ENCODE data around the gene SMIM34.
"Not testable (repeated sequence)": the region's sequence is repeated elsewhere in the genome, so short reads cannot be mapped to it uniquely, and the experiment has no call there.

Gene SMIM34, protein sequence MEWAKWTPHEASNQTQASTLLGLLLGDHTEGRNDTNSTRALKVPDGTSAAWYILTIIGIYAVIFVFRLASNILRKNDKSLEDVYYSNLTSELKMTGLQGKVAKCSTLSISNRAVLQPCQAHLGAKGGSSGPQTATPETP

DNA sequence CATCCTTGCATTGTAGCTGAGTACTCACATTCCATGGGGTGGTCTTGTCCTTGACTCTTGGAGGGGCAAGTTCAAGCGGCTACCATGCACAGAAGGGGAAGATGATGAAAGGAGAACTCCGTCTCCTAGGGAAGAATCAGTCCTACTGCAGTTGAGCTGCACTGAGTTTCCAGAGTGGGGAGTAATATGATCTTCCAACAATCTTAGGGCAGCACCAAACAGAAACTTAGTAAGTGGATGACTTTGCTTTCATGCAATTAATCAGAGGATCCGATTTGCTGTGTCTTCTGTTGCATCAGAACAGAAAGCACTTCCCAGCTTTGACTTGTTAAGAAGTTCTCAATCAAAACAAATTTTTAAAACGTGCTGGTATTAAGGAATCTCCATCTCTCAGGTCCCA is at the start of gene SMIM34:
TSS of gene SMIM34 (minus strand) at position 147 of the 400 bp plus-strand sequence. CDS start at position 35, 112 bp downstream.
- not testable (repeated sequence) for DNase-seq (ENCODE audit: low spot score)

DNA sequence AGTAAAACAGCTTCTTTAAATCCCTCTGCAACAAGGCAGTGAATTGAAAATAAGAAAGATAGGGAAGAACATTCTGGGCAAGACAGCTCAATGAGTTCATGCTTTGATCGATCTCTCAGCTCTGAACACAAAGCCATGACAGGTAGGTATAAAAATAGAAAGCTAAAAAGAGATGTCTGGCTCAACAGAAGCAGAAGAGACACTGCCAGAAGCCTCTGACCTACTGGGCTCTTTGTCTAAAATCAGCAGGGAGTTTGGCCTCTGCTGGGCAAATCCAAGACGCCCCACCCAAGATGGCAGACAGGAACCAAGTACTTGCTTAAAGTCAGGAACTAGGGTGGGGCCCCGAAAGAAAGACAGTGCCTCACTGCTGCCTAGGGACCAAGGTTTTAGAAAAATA is 43.6 kb upstream of the SMIM34 start:
- not testable (repeated sequence) for DNase-seq (ENCODE audit: low spot score)

DNA sequence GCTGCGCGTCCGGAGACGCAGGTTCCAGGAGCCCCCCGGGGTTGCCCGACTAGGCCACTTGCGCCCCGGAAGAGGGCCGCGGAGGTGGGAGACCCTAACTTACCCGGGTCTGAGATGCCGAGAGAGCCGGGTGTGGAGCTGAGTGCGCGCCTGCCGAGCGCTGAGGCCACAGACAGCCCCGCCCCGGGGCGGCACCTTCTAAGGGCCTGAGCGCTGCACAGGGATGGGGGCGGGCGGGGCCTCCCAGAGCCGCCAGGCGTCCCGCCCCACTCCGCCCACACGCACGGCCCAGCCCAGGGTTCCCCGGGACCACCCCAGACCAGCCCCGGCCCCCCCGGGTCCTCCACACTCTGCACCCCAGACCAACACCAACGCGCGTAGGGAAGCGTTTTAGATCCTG is 35.7 kb upstream of the SMIM34 start:
- not testable (repeated sequence) for DNase-seq (ENCODE audit: low spot score)

DNA sequence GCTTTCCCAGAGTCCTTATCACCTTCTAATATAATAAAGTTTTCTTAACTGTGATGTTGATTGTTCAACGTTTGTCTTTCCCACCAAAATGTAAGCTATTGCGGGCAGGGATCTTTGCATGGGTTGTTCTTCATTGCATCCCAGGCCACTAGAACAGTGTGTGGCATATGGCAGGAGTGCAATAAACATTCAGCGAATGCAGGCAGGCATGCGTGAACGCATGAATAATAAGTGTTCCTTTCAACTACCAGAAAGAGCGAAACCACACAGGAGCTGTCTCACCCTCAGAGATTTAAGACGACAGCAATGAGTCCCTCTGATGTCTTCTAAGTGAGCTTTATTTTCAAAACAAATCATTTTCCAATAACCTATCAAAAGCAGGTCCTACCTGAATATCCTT is 34.5 kb upstream of the SMIM34 start:
- DNase-seq (ENCODE audit: low spot score): not testable (repeated sequence)

DNA sequence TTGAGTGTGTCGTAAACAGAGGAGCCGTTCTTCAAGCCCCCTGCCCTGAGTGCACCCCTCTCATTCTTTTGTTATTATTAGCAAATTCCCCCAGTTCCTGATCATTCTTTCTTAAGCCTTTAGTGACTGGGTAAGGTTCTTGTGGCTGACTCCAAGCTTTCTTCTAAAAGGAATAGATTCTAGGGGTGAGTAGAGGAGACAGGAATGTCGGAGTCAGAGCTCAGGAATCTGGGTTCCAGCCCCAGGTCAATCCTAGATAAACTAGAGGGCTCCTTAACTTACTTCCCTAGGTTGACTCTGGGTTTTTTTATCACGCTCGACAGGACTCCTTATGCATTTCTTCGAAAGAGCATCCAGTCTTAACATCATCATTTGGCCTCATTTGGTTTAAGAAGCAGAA is 32.4 kb upstream of the SMIM34 start:
- DNase-seq (ENCODE audit: low spot score): not testable (repeated sequence)

DNA sequence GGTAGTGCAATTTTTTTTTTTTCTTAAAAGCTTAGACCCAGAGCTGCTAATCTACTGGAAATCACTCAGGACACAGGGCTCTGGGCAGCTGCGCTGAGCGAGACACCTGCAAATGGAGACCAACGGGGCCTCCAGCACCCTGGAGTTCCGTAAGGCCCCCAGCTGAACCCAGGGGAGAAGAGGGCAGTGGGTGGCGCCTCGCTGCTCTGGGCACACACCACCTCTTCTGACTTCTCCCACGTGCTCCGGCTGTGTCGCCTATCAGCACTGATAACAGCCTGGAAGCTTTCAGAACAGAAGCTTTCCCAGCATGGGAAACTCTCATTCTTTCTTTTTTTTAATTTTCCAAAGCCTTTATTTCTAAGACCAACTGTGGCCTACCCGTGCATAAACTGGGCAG is 31.9 kb upstream of the SMIM34 start:
- not testable (repeated sequence) for DNase-seq (ENCODE audit: low spot score)

DNA sequence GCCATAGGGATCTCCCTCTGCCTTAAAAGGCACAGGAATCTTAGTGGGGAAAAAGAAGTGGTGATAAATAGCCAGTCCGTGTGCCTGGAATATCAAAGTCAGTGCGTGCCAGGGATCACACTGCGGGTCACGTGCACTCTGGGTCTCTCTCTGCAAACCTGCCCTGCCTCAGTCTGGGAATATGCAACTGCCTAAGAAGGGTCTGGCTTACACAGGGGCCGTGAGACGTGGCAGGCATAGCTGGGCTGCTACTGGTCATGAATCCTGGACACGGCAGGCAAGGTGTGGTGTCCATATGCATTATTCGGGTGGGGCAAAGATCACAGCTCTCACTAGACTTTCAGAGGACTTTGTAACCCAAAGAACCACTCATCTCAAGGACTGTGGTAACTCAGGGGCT is 23.3 kb upstream of the SMIM34 start:
- DNase-seq (ENCODE audit: low spot score): not testable (repeated sequence)

DNA sequence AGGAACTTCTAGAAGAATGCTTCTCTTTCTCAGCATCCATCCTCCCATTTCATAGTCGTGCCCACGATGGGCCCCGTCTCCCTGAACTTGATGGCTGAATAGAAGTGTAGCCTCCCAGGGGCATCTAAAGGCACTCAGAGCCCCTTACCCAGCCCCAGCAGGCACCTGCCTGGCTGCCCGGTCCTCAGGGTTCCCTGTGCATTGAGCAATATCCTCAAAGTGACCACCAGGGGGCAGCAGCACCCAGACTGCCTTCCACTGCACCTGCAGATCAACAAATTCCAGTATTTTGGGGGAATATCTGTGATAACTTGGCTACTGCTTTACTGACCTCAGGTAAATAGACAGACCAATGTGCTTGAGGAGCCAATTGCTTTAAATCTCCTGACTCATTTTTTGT is 19.7 kb upstream of the SMIM34 start:
- not testable (repeated sequence) for DNase-seq (ENCODE audit: low spot score)

DNA sequence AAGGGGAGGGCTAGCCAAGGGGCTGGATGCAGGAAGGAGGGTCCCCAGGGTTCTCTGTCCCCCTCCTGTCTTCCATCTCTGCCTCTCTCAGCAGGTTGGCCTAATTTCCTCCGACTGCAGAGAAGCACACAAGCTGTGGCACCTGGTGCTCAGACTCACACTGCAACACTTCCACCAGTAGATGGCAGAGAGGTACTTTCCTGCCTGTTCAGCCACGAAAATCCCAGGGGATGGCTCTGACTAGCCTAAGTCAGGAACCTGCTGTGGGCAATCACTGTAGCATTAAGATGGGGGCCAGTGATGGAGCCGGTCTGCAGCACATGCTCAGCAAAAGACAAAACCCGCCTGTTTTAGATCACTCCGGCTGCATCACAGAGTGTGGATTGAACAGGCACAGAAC is 6.0 kb upstream of the SMIM34 start:
- not testable (repeated sequence) for DNase-seq (ENCODE audit: low spot score)

DNA sequence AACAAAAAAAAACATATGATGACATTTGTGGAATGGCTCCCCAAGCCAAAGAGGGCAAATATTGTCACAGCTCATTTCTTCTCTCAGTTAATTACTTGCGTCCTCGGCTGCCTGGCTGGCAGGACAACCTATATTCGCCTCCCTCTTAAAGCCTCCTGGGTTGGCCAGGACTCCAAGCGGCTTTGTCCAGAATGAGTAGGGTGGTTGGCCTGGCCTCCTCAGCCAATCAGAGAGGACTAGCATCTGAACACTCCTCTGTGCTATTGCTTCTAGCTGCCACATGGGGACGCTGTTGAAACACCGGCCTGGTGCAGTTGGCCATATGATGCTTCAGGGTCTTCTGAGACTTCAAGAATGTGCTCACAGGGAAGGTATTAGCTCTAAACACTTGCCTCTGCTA is 4.7 kb upstream of the SMIM34 start:
- not testable (repeated sequence) for DNase-seq (ENCODE audit: low spot score)

DNA sequence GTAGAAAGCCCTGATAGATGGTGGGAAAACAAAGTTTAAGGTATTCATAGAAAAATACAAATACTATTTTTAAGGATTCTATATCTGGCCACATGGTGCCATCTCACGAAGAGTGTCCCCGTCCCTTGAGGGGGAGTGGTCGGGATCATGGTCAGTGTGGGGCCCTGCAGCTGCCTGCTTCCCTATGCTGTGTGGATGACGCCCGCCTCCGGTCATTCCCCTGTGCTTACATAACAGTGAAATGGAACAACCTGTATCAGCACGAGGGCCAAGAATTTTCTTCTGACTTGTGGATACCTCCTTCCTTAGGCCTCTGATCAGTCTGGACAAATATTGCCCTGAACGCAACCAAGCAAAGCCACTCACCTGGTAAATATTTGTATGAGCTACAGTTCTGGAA is 3.6 kb upstream of the SMIM34 start:
- not testable (repeated sequence) for DNase-seq (ENCODE audit: low spot score)

DNA sequence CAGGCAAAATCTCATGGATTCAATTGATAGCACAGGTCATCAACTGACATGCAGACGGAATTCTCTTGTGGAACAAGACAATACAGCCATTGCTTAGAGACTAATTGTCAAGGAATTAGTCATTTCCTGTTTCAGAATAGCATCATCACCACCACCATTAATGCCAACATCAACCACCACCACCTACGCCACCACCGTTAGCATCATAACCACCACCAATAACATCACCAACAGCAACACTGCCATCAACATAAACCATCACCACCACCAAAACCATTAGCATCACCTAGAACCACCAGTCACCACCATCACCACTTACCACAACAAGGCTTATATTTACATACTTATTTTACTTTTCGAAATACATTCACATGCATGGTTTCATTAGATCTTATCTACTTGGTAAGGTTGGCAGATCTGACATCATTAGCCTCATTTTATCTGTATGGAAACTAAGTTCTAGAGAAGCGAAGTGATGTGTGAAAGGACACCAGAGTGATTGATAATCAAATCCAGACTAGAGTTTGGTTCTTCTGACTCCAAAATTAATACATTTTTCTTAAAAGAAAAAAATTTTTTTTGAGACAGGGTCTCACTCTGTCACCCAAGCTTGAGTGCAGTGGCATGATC is 6.2 kb downstream of the SMIM34 start:
- not testable (repeated sequence) for DNase-seq (ENCODE audit: low spot score)

DNA sequence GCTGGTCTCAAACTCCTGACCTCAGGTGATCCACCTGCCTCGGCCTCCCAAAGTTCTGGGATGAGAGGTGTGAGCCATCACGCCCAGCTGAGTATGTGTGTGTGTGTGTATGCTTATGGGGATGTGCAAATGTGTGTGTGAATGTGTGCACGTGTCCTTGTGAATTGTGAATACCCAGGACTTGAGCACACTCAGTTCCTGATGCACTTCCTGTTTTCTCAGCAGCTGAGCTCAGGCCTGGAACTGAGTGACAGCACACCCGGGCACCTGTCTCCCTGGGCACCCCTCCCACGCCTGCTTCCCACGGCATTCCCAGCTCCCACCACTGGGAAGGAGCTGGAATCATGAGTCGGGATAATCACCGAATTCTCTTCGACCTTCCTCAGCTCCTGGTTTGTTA is 16.5 kb downstream of the SMIM34 start:
- not testable (repeated sequence) for DNase-seq (ENCODE audit: low spot score)

DNA sequence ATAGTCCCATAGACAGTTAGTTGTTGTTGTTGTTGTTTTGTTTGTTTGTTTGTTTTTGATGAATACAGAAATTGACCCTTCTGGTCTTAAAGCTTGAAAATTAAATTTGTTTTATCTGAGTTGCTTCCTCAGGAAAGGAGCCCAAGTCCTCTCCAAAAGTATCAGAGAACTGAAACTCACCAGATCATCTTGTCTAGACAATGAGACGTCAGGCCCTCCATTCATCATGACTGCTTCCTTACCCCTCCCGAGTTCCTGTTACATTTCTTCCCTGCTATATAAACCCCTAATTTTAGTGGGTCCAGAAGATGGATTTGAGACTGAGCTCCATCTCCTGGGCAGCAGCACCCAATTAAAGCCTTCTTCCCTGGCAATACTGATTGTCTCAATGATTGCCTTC is 17.1 kb downstream of the SMIM34 start:
- not testable (repeated sequence) for DNase-seq (ENCODE audit: low spot score)

DNA sequence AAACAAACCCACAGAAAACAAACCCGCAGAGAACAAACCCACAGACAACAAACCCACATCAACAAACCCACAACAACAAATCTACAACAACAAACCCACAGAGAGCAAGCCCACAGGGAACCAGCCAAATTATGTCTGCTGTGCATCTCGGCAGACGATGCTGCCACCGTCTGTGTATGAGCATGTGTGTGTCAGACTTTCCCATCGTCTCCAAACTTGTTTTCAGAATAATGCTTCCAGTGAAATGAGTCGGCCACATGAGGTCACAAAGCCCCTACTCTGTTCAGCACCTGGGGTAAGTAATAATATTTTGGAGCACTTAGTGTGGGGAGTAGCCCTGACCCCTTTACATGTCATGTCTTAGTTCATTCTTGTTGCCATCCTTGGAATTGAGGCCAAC is 17.6 kb downstream of the SMIM34 start:
- not testable (repeated sequence) for DNase-seq (ENCODE audit: low spot score)

DNA sequence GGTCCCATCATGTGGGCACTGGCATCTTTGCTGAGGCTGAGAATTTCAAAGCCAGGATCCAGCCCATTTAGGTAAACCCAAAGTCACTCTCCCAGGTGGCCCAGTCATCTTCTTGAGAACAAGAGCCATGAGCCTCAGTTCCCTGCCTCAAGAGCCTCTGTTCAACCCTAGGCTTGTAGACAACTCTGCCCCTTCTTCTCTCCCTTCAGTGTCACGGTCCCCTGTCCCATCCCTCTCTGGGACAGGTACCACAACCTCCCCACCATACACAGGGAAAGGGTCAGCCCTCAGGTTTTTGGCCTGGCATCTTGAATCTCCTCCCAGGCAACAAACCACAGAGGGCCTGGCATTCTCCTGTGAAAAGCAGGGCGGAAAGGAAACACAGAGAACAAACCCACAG is 18.1 kb downstream of the SMIM34 start:
- DNase-seq (ENCODE audit: low spot score): not testable (repeated sequence)

DNA sequence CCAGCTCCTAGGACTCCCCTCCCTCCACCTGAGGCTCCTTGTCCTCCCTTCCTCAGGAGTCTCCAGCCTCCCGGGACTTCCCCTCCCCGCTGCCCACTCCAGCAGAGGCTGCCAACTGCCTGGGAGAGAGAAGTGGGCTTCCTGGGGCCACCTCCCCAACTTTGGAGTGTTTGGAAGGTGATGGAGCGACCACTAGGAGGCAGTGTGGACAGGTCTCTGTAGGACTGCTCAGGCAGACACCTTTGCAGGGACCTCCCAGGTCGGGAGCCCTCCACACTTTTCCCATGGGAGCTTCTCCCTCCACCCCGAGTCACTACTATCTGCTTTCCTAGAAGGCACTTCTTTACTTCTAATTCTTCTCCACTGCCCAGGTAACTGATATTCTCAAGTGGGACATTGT is 19.0 kb downstream of the SMIM34 start:
- not testable (repeated sequence) for DNase-seq (ENCODE audit: low spot score)

DNA sequence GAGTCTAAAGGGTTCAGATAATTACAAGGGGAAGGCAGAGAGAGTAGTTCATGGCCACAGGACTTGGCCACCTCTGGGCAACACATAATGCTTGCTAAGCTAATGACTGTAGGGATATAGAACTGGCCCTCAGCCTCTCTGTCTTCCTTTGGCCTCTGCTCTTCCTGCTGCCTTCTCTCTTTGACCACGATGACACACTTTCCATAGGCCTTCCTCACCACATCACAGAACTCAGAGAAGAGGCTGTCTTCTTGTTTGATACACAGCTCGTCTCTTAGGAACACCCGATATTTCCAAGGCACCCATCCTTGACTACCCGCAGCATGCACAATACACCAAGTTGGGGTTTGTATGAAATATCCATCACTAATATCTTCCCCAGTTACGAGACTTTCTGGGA is 23.2 kb downstream of the SMIM34 start:
- not testable (repeated sequence) for DNase-seq (ENCODE audit: low spot score)

DNA sequence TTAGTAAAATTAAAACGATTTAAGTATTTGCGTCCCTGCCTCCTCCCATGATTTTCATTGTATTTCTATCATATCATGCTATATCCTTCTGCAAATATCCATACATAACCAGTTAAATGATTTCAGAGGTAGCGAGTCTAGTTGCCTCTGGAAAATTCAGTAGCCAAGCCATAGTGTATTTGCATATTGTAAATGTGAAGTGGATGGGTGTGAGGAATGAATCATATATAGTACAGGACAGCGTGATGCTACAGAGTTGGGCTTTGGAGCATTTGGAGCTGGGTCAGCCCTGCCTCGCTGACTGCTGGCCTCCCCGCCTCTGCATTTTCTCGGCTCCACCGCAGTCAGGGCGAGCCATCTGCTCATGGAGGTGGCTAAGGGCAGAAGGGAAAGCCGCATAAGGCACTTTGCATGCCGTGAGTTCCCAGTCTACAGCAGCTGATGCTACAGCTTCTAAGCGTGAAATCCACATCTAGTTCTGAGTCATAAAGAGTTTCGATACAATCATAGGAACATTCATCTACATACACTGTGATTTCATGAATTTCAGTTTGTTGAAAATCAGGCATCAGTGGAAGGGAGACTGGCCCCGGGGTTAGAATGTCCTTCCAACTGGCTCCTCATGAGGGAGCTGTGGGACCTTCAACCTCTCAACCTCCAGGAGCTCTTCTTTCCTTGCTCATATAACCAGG is 39.9 kb downstream of the SMIM34 start:
- DNase-seq (ENCODE audit: low spot score): not testable (repeated sequence)

DNA sequence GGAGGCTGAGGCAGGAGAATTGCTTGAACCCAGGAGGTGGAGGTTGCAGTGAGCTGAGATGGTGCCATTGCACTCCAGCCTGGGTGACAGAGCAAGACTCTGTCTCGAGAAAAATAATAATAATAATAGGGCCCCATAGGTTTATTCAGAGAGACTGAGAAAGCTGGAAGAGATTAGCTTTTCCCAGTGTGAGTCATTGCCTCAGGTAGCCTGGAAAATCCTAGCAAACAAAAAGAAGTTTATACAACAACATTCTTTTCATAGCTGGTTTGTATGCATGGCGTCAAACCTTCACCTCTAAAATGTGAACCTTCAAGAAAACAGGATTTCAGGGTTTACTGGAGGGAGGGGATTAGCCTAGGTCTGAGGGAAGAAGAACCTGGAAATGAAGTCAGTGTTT is 40.6 kb downstream of the SMIM34 start:
- DNase-seq (ENCODE audit: low spot score): not testable (repeated sequence)

DNA sequence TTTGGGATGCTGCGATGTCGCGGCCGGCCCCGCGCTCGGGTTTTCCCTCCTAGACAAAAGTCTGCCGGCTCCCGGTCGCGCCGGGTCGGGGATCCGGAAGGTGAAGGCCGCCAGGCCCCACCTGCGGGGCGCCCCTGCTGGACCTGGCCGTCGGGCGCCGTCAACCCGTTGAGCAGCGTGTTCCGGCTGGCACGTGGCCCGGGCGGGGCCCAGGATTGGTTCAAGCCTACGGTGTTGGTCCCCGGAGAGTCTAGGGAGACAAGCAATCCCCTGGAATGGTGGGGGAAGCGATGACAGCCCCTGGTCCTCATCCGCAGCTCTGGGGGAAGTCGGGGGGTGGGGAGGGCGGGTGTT is 48.2 kb downstream of the SMIM34 start:
- not testable (repeated sequence) for DNase-seq (ENCODE audit: low spot score)

DNA sequence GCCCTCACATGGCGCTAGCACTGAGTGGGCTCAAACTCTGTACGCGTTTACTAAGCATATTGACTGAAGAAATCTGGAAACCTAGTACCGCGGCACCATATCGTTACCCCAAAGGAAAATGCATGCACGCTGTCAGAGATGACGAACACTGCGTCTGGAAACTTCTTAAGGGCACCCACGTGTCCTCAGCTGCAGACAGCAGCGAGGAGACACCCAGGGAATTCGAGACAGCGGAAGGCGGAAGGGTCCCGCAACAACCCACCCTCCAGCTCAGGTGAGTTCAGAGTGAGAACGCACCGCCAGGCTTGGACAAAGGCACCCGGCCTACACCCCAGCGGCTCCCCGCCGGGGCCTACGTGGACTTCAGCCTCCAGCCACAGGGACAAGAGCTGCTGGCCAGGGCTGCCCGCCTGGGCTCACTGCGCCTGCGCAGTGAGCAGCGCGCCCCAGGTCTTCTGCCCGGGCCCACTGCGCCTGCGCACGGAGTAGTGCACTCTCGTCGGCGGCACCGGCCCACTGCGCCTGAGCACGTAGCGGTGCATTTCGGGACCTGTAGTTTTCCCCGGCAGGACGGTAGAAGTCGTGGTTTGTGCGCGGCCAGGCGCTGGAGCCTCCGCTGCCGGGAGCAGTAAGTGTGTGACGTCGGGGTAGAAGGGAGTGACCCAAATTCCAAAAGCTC is 48.7 kb downstream of the SMIM34 start, which contains the start of gene SMIM11:
TSS of gene SMIM11 (plus strand) at position 568 of the 679 bp plus-strand sequence. CDS start 3,998 bp downstream, outside the sequence.
- not testable (repeated sequence) for DNase-seq (ENCODE audit: low spot score)

DNA sequence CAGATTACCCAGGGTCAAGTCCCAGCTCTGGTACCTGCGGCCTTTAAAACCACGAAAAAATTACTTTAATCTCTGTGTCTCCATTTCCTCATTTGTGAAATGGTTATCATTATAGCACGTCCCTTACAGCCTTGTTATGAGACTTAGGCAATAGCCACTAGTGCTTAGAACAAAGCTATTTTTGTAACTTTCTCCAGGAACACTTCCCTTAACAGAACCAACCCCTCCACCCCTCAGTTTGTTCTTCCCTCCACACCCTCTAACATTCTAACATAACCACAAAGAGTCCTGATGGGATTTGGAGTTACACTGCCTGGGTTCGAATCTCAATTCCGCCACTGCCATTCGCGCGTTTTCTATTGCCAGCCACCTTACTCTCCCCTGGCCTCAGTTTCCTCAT is 49.3 kb downstream of the SMIM34 start:
- not testable (repeated sequence) for DNase-seq (ENCODE audit: low spot score)

Measured in hepatic stellate cell (primary cell).